ENCODE measurements around the gene SLC34A1. TPM values are rescaled to one million over a fixed set of nuclear protein-coding genes. Genes with fewer than 3 reads are reported as not detected.
"Not testable (repeated sequence)": the region's sequence is repeated elsewhere in the genome, so short reads cannot be mapped to it uniquely, and the experiment has no call there.

Gene SLC34A1
- total RNA-seq, 2 donors from 2014 or later, result 0.19 to 0.21 TPM

- Mint-ChIP-seq H3K36me3 (ENCODE audit: insufficient read depth in 2 of 2) (peaks cover 7 to 8% of the 10 kb centered on the region in 2 donors), H3K4me1 (ENCODE audit: low read depth) (peaks cover 69% of the 10 kb centered on the region), H3K9me3 (no peaks in the 10 kb centered on the region), H3K27ac (no peak overlapping the region), H3K4me3 (no peak overlapping the region), H3K27me3 (ENCODE audit: low read depth) (no peaks in the 10 kb centered on the region)
- ATAC-seq (replicated peaks in 1 of 2) (no peak), DNase-seq (no peak)
Measured at GRCh38 chr5:177367323-177367848, 16.8 kb upstream of the SLC34A1 start.

GRCh38 chr5:177367981-177368868 is 16.0 kb upstream of the SLC34A1 start:
- Mint-ChIP-seq H3K4me1 (ENCODE audit: low read depth) (peaks cover 71% of the 10 kb centered on the region), H3K36me3 (ENCODE audit: insufficient read depth in 2 of 2) (peaks cover 7 to 8% of the 10 kb centered on the region in 2 donors), H3K9me3 (no peaks in the 10 kb centered on the region), H3K27me3 (ENCODE audit: low read depth) (no peaks in the 10 kb centered on the region), H3K4me3 (no peak overlapping the region), H3K27ac (no peak overlapping the region)
- DNase-seq, result no peak
- no peak for ATAC-seq (replicated peaks in 1 of 2)

- Mint-ChIP-seq H3K27ac (peak overlapping the region; percentile 48), H3K4me3 (peak overlapping the region; percentile 4 to 38), H3K9me3 (no peaks in the 10 kb centered on the region), H3K4me1 (ENCODE audit: low read depth) (peaks cover 73% of the 10 kb centered on the region), H3K36me3 (ENCODE audit: insufficient read depth in 2 of 2) (peaks cover 7 to 8% of the 10 kb centered on the region in 2 donors), H3K27me3 (ENCODE audit: low read depth) (no peaks in the 10 kb centered on the region)
- ATAC-seq (replicated peaks in 1 of 2) (no peak), DNase-seq (peak in 1 of 2 donors; percentile 40)
Measured at GRCh38 chr5:177368869-177369644, 15.2 kb upstream of the SLC34A1 start.

GRCh38 chr5:177369645-177370440 is 14.4 kb upstream of the SLC34A1 start:
- no peak overlapping the region for H3K27ac Mint-ChIP-seq
- H3K36me3 Mint-ChIP-seq (ENCODE audit: insufficient read depth in 2 of 2), result peaks cover 7 to 8% of the 10 kb centered on the region in 2 donors
- no peaks in the 10 kb centered on the region for H3K9me3 Mint-ChIP-seq
- DNase-seq, result no peak
- no peaks in the 10 kb centered on the region for H3K27me3 Mint-ChIP-seq (ENCODE audit: low read depth)
- no peak for ATAC-seq (replicated peaks in 1 of 2)
- H3K4me3 Mint-ChIP-seq, result no peak overlapping the region
- peaks cover 71% of the 10 kb centered on the region for H3K4me1 Mint-ChIP-seq (ENCODE audit: low read depth)

- no peaks in the 10 kb centered on the region for H3K9me3 Mint-ChIP-seq
- peaks cover 7 to 8% of the 10 kb centered on the region in 2 donors for H3K36me3 Mint-ChIP-seq (ENCODE audit: insufficient read depth in 2 of 2)
- no peak overlapping the region for H3K27ac Mint-ChIP-seq
- no peaks in the 10 kb centered on the region for H3K27me3 Mint-ChIP-seq (ENCODE audit: low read depth)
- H3K4me1 Mint-ChIP-seq (ENCODE audit: low read depth), result peaks cover 67% of the 10 kb centered on the region
- peak overlapping the region; percentile 53 to 81 for H3K4me3 Mint-ChIP-seq
- DNase-seq (peak; percentile 60 to 82), ATAC-seq (replicated peaks in 1 of 2) (peak; percentile 68 to 87)
Measured at GRCh38 chr5:177370488-177371119, 13.6 kb upstream of the SLC34A1 start.

- Mint-ChIP-seq H3K27me3 (ENCODE audit: low read depth) (no peaks in the 10 kb centered on the region), H3K4me3 (peak overlapping the region; percentile 39 to 75), H3K9me3 (no peaks in the 10 kb centered on the region), H3K27ac (no peak overlapping the region), H3K4me1 (ENCODE audit: low read depth) (peaks cover 60% of the 10 kb centered on the region), H3K36me3 (ENCODE audit: insufficient read depth in 2 of 2) (peaks cover 6 to 7% of the 10 kb centered on the region in 2 donors)
- ATAC-seq (replicated peaks in 1 of 2), result no peak
- DNase-seq, result no peak
Measured at GRCh38 chr5:177371120-177372033, 12.9 kb upstream of the SLC34A1 start.

- H3K4me3 Mint-ChIP-seq, result peak overlapping the region; percentile 39 to 75
- H3K27ac Mint-ChIP-seq, result peak overlapping the region; percentile 68
- no peaks in the 10 kb centered on the region for H3K9me3 Mint-ChIP-seq
- ATAC-seq (replicated peaks in 1 of 2) (peak; percentile 64 to 80), DNase-seq (peak; percentile 31 to 40)
- H3K27me3 Mint-ChIP-seq (ENCODE audit: low read depth), result no peaks in the 10 kb centered on the region
- peaks cover 4 to 6% of the 10 kb centered on the region in 2 donors for H3K36me3 Mint-ChIP-seq (ENCODE audit: insufficient read depth in 2 of 2)
- peaks cover 54% of the 10 kb centered on the region for H3K4me1 Mint-ChIP-seq (ENCODE audit: low read depth)
Measured at GRCh38 chr5:177372034-177372896, 12.0 kb upstream of the SLC34A1 start.

GRCh38 chr5:177372910-177373309 is 11.3 kb upstream of the SLC34A1 start:
- peaks cover 4 to 6% of the 10 kb centered on the region in 2 donors for H3K36me3 Mint-ChIP-seq (ENCODE audit: insufficient read depth in 2 of 2)
- H3K4me1 Mint-ChIP-seq (ENCODE audit: low read depth), result peaks cover 54% of the 10 kb centered on the region
- H3K4me3 Mint-ChIP-seq, result peak overlapping the region; percentile 39 to 75
- H3K27ac Mint-ChIP-seq, result peak overlapping the region; percentile 68
- no peaks in the 10 kb centered on the region for H3K27me3 Mint-ChIP-seq (ENCODE audit: low read depth)
- ATAC-seq (replicated peaks in 1 of 2), result peak; percentile 27 to 48
- no peaks in the 10 kb centered on the region for H3K9me3 Mint-ChIP-seq
- DNase-seq, result no peak

GRCh38 chr5:177373806-177374205 is 10.4 kb upstream of the SLC34A1 start:
- ATAC-seq (replicated peaks in 1 of 2), result no peak

GRCh38 chr5:177374211-177374610 is 10.0 kb upstream of the SLC34A1 start:
- H3K4me1 Mint-ChIP-seq (ENCODE audit: low read depth), result peaks cover 48% of the 10 kb centered on the region
- no peaks in the 10 kb centered on the region for H3K27me3 Mint-ChIP-seq (ENCODE audit: low read depth)
- H3K36me3 Mint-ChIP-seq (ENCODE audit: insufficient read depth in 2 of 2), result peaks cover 0 to 1% of the 10 kb centered on the region in 2 donors
- peak overlapping the region in 1 of 2 donors; percentile 32 for H3K4me3 Mint-ChIP-seq
- DNase-seq (no peak), ATAC-seq (replicated peaks in 1 of 2) (no peak)
- H3K27ac Mint-ChIP-seq, result no peak overlapping the region
- no peaks in the 10 kb centered on the region for H3K9me3 Mint-ChIP-seq

More at GRCh38 chr5:177373806-177374205, 10.4 kb upstream of the SLC34A1 start:
- H3K27ac Mint-ChIP-seq, result no peak overlapping the region
- peak overlapping the region in 1 of 2 donors; percentile 32 for H3K4me3 Mint-ChIP-seq
- H3K36me3 Mint-ChIP-seq (ENCODE audit: insufficient read depth in 2 of 2), result peaks cover under 1 to 2% of the 10 kb centered on the region in 2 donors
- DNase-seq, result no peak
- H3K4me1 Mint-ChIP-seq (ENCODE audit: low read depth), result peaks cover 48% of the 10 kb centered on the region
- no peaks in the 10 kb centered on the region for H3K9me3 Mint-ChIP-seq
- H3K27me3 Mint-ChIP-seq (ENCODE audit: low read depth), result no peaks in the 10 kb centered on the region

- H3K27me3 Mint-ChIP-seq (ENCODE audit: low read depth); H3K27ac Mint-ChIP-seq; DNase-seq; ATAC-seq (replicated peaks in 1 of 2); H3K36me3 Mint-ChIP-seq (ENCODE audit: insufficient read depth in 2 of 2); H3K9me3 Mint-ChIP-seq; H3K4me3 Mint-ChIP-seq: not testable (repeated sequence)
- peaks cover 57% of the 10 kb centered on the region for H3K4me1 Mint-ChIP-seq (ENCODE audit: low read depth)
Measured at GRCh38 chr5:177375516-177375915, 8.7 kb upstream of the SLC34A1 start.

Measured in activated T-cell treated with anti-CD3 and anti-CD28 coated beads, Interleukin-2, amount 50 U/mL, for 72 hours (primary cell).